ENCODE measurements around the gene DNAJC30. TPM values are rescaled to one million over a fixed set of nuclear protein-coding genes. Genes with fewer than 3 reads are reported as not detected.

The DNAJC30 gene
- total RNA-seq, 6 experiments from 2014 or later: 5.4 to 8.8 (median 7.0) TPM

DNA sequence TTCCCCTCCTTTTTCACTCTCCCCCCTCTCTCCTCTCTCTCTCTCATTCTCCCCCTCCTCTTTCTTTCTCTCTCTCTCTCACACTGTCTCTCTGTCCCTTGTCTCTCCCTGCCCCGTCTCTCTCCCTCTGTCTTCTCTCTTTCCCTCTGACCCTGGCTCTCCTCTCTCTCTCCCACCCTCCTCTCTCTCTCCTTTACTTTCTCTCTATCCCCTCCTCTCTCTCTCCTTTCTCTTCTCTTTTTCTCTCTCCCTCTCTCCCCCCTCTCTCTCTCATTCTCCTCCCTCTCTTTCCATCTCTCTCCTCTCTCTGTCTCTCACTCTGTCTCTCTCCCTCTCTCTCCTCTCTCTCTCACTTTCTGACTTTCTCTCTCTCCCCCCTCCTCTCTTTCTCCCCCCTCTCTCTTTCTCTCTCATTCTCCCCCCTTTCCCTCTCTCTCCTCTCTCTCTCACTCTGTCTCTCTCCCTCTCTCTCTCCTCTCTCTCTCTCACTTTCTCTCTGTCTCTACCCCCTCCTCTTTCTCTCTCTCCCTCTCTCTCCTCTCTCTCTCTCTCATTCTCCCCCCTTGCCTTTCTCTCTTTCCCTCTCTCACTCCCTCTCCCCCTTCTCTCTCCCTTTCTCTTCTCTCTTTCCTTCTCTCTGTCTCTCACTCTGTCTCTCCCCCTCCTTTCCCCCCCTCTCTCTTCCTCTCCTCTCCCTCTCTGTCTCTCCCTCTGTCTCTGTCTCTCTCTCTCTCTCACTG is 34.5 kb downstream of the DNAJC30 start:
- intact Hi-C loops (cut with DNase I): no loop called here
- no peak overlapping the region for H3K4me3 ChIP-seq
- H3K4me1 ChIP-seq: peaks cover 0 to 9% (median 3%) of the 10 kb centered on the region in 4 donors
- no peaks in the 10 kb centered on the region for H3K9me3 ChIP-seq
- DNase-seq (no peak), ATAC-seq (no peak)
- TF ChIP-seq, protein P1, sequence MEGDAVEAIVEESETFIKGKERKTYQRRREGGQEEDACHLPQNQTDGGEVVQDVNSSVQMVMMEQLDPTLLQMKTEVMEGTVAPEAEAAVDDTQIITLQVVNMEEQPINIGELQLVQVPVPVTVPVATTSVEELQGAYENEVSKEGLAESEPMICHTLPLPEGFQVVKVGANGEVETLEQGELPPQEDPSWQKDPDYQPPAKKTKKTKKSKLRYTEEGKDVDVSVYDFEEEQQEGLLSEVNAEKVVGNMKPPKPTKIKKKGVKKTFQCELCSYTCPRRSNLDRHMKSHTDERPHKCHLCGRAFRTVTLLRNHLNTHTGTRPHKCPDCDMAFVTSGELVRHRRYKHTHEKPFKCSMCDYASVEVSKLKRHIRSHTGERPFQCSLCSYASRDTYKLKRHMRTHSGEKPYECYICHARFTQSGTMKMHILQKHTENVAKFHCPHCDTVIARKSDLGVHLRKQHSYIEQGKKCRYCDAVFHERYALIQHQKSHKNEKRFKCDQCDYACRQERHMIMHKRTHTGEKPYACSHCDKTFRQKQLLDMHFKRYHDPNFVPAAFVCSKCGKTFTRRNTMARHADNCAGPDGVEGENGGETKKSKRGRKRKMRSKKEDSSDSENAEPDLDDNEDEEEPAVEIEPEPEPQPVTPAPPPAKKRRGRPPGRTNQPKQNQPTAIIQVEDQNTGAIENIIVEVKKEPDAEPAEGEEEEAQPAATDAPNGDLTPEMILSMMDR (IDR thresholded peaks at IDR 0.05): no peak
- TF ChIP-seq POLR2A (IDR thresholded peaks at IDR 0.05): no peak
- H3K27me3 ChIP-seq: no peaks in the 10 kb centered on the region
- H3K36me3 ChIP-seq: no peaks in the 10 kb centered on the region
- 41% methylated on average over 1 of the region's 1 CpG for WGBS (ENCODE audit: insufficient coverage, low coverage, low lambda C conversion rate, missing lambda C conversion rate)
- H3K27ac ChIP-seq: no peak overlapping the region

DNA sequence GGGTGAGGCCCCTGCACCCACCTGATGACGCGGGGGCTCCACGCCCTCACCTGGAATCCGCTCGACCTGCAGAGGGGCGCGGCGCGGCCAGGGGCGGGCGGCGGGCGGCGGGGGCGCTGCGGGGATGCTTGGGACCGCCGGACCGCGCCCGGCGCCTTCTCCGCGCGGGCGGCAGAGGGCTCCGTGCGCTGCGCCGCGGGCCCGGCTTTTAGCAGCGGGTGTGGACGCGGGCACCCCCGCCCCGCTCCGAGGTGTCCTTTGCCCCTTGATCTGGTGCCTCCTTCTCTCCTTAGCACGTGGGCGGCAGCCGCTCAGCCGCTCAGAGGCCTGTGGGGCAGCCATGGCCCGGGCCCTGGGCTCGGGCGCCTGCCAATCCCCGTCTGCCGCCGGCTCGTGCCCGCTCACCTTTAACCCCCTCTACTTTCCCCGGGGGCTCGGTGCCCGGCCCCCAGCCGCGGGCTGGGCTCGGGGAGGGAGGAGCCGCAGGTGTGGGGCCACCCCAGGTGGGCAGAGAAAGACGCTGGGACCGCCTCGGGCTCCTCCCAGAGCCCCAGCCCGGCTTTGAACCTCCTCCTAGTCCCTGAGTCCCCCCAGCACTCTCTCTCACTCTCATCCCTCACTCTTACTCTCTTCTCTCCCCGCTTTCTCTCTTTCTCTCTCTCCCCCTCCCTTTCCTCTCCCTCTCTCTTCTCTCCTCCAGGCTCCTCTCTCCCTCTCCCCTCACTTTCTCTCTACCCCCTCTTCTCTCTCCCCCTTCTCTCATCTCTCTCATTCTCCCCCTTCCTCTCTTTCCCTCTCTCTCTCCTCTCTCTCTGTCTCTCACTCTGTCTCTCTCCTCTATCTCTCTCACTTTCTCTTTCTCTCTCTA is 35.3 kb downstream of the DNAJC30 start:
- TF ChIP-seq, protein P1 (IDR thresholded peaks at IDR 0.05): peak; percentile 11 to 67 (median 28)
- peak; percentile 74 for TF ChIP-seq POLR2A (IDR thresholded peaks at IDR 0.05)
- Histone ChIP-seq H3K4me3 (peak overlapping the region; percentile 23 to 55 (median 54)), H3K36me3 (no peaks in the 10 kb centered on the region), H3K9me3 (no peaks in the 10 kb centered on the region), H3K27me3 (no peaks in the 10 kb centered on the region), H3K27ac (peak overlapping the region in 1 of 3 donors; percentile 57), H3K4me1 (peaks cover 0 to 9% (median 3%) of the 10 kb centered on the region in 4 donors)
- ATAC-seq (peak; percentile 77 to 94 (median 86)), DNase-seq (peak; percentile 87 to 95 (median 94))
- 0% methylated on average over 12 of the region's 62 CpGs for WGBS (ENCODE audit: insufficient coverage, low coverage, low lambda C conversion rate, missing lambda C conversion rate)
- intact Hi-C loops (cut with DNase I): no loop called here

DNA sequence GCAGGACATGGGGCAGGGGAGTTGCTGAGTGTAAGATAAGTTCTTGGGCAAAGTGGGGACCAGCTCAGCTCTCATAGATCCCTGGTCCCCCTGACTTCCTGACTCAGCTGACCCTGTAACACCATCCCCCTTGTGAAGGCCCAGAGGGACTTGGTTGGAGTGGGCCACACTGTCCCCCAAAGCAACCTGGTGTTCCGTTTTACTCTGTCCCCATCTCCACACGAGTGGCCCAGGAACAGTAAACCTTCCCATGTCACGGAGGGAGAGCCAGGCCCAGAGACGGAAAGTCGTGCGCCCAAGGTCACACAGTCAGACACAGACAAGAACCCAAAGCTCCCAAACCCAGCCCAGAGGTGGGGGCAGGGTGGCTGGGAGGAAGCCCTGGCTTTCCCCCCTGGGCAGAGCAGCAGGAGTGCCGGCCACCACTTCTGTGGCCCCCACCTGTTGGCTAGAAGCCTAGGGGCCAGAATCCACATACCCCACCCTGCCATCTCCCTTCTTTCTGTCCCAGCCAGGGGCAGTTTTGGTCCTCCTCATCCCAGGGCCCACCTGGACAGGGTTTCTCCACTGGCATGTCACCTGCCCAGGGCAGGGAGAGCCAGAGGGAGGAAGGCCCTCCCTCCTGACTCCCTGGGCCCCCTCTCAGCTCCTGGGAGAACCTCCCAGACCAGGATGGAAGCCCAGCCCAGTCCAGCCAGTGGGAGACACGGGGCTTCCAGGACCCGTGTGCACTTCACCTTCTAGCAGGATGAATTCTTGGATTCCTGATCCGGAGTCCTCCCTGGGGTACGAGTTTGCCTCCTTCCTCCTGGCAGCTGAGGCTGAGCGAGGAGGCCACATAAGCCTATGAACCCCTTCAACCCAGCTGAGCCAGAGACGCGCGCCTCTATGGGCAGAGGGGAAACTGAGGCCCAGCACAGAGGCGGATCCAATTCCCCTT is 36.2 kb downstream of the DNAJC30 start:
- 3% methylated on average over 9 of the region's 16 CpGs for WGBS (ENCODE audit: insufficient coverage, low coverage, low lambda C conversion rate, missing lambda C conversion rate)
- ATAC-seq (no peak), DNase-seq (no peak)
- Histone ChIP-seq H3K9me3 (no peaks in the 10 kb centered on the region), H3K27me3 (no peaks in the 10 kb centered on the region), H3K36me3 (no peaks in the 10 kb centered on the region), H3K27ac (peak overlapping the region in 1 of 3 donors; percentile 57), H3K4me3 (peak overlapping the region; percentile 23 to 55 (median 54)), H3K4me1 (peaks cover 0 to 9% (median 3%) of the 10 kb centered on the region in 4 donors)
- TF ChIP-seq, protein P1 (IDR thresholded peaks at IDR 0.05): no peak
- intact Hi-C loops (cut with DNase I): no loop called here

DNA sequence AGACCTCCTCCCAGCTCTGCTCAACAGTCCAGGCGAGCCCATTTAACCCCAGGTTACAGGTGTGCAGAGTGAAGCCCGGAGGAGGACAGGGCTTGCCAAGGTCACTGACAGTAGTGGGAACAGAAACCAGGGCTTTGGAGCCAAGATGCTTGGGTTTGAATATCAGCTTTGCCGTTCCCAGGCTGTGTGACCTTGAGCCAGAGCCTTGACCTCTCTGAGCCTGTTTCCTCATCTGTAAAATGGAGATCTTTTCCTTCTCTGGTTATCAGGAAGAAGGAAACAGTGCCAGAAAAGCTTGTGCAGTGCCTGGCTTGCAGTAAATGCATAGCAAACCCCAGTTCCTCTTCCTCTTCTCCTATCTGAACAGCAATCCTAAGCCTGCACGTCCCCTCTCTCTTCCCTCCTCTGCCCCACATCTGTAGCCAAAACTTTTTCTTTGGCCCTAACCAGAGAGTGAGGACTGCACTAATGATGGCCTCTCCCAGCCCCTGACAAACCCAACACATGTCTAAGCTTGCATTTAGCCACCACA is 37.5 kb downstream of the DNAJC30 start:
- 6% methylated on average over 4 of the region's 4 CpGs for WGBS (ENCODE audit: insufficient coverage, low coverage, low lambda C conversion rate, missing lambda C conversion rate)
- Histone ChIP-seq H3K27ac (no peak overlapping the region), H3K9me3 (no peaks in the 10 kb centered on the region), H3K36me3 (no peaks in the 10 kb centered on the region), H3K4me1 (peaks cover 0 to 9% (median 3%) of the 10 kb centered on the region in 4 donors), H3K27me3 (no peaks in the 10 kb centered on the region), H3K4me3 (no peak overlapping the region)
- DNase-seq: no peak
- no peak for ATAC-seq
- intact Hi-C loops (cut with DNase I): no loop called here
- TF ChIP-seq POLR2A (IDR thresholded peaks at IDR 0.05): no peak
- TF ChIP-seq, protein P1 (IDR thresholded peaks at IDR 0.05): no peak
